ENCODE measurements around the gene CAPRIN2. TPM values are rescaled to one million over a fixed set of nuclear protein-coding genes. Genes with fewer than 3 reads are reported as not detected.

Gene CAPRIN2
- total RNA-seq, 3 donors from 2014 or later = 7.3 to 21.4 (median 15.2) TPM

- no peak for ATAC-seq
- Histone ChIP-seq H3K4me1 (ENCODE audit: low read depth) (no peaks in the 10 kb centered on the region), H3K9me3 (peaks cover 8% of the 10 kb centered on the region), H3K36me3 (ENCODE audit: low read depth) (no peaks in the 10 kb centered on the region), H3K4me3 (no peak overlapping the region)
- no peak for TF ChIP-seq CTCF (IDR thresholded peaks at IDR 0.05)
- intact Hi-C loops (cut with DNase I, micrococcal nuclease) = no loop called here
- no peak for DNase-seq
These were observed 24.4 kb upstream of the CAPRIN2 start for GRCh38 chr12:30779178-30779577.

- no peak for TF ChIP-seq CTCF (IDR thresholded peaks at IDR 0.05)
- Histone ChIP-seq H3K4me1 (ENCODE audit: low read depth) (no peaks in the 10 kb centered on the region), H3K36me3 (ENCODE audit: low read depth) (no peaks in the 10 kb centered on the region), H3K4me3 (no peak overlapping the region), H3K9me3 (peaks cover 8% of the 10 kb centered on the region)
- intact Hi-C loops (cut with DNase I, micrococcal nuclease) = no loop called here
- DNase-seq (no peak), ATAC-seq (no peak)
These were observed 19.8 kb upstream of the CAPRIN2 start for GRCh38 chr12:30774599-30774998.

- peaks cover 2% of the 10 kb centered on the region for H3K9me3 ChIP-seq
- H3K4me1 ChIP-seq (ENCODE audit: low read depth) = no peaks in the 10 kb centered on the region
- no peak for DNase-seq
- no peak overlapping the region for H3K4me3 ChIP-seq
- TF ChIP-seq CTCF (IDR thresholded peaks at IDR 0.05) = no peak
- no peaks in the 10 kb centered on the region for H3K36me3 ChIP-seq (ENCODE audit: low read depth)
- no peak for ATAC-seq
- intact Hi-C loops (cut with DNase I, micrococcal nuclease) = no loop called here
These were observed 15.1 kb upstream of the CAPRIN2 start for GRCh38 chr12:30769802-30770201.

GRCh38 chr12:30764251-30764650, 9.5 kb upstream of the CAPRIN2 start:
- Histone ChIP-seq H3K4me3 (no peak overlapping the region), H3K9me3 (no peaks in the 10 kb centered on the region), H3K36me3 (ENCODE audit: low read depth) (no peaks in the 10 kb centered on the region), H3K4me1 (ENCODE audit: low read depth) (no peaks in the 10 kb centered on the region)
- DNase-seq = no peak
- intact Hi-C loops (cut with DNase I, micrococcal nuclease) = no loop called here
- no peak for ATAC-seq
- no peak for TF ChIP-seq CTCF (IDR thresholded peaks at IDR 0.05)

GRCh38 chr12:30763053-30763452, 8.3 kb upstream of the CAPRIN2 start:
- H3K4me1 ChIP-seq (ENCODE audit: low read depth) = no peaks in the 10 kb centered on the region
- intact Hi-C loops (cut with DNase I, micrococcal nuclease) = no loop called here
- DNase-seq (no peak), ATAC-seq (no peak)
- H3K9me3 ChIP-seq = no peaks in the 10 kb centered on the region
- no peak overlapping the region for H3K4me3 ChIP-seq
- no peaks in the 10 kb centered on the region for H3K36me3 ChIP-seq (ENCODE audit: low read depth)
- TF ChIP-seq CTCF (IDR thresholded peaks at IDR 0.05) = no peak

GRCh38 chr12:30761730-30762129, 7.0 kb upstream of the CAPRIN2 start:
- no peak for ATAC-seq

More at GRCh38 chr12:30761730-30762129, 7.0 kb upstream of the CAPRIN2 start:
- Histone ChIP-seq H3K9me3 (no peaks in the 10 kb centered on the region), H3K36me3 (ENCODE audit: low read depth) (no peaks in the 10 kb centered on the region), H3K4me3 (no peak overlapping the region), H3K4me1 (ENCODE audit: low read depth) (no peaks in the 10 kb centered on the region)
- DNase-seq = no peak
- intact Hi-C loops (cut with DNase I, micrococcal nuclease) = no loop called here
- no peak for TF ChIP-seq CTCF (IDR thresholded peaks at IDR 0.05)
